GM23338 (cell line): ENCODE results near the gene CSF1R. TPM values are rescaled to one million over a fixed set of nuclear protein-coding genes. Genes with fewer than 3 reads are reported as not detected.

Experiments used
- ATAC-seq: fragments of 200-7000 bp; cut with Tn5 transposase; 3 replicates; pipeline ENCODE4 v1.9.1; 2020
- DNase-seq: peaks from one replicate; pipeline ENCODE4 v3.0.0-alpha.2; 2015; ENCODE audit warnings: low spot score
- H2AFZ ChIP-seq: fragments of 200-600 bp; sonication (generic); 2 replicates; pipeline ENCODE4 v1.8.0; 2016; ENCODE audit warnings: antibody characterized with exemption, mild to moderate bottlenecking, moderate library complexity
- H3F3A ChIP-seq: fragments of 200-600 bp; sonication (generic); replicated peaks from 2 replicates; pipeline ENCODE4 v1.8.0; 2017; ENCODE audit warnings: antibody characterized with exemption, mixed run types, low read depth
- H3K27ac ChIP-seq: fragments of 200-600 bp; sonication (generic); 2 replicates; pipeline ENCODE4 v1.6.1; 2016; ENCODE audit warnings: low read depth
- H3K27me3 ChIP-seq: fragments of 200-600 bp; sonication (generic); 2 replicates; pipeline ENCODE4 v1.8.0; 2016; ENCODE audit warnings: mild to moderate bottlenecking, mixed run types, moderate library complexity; ENCODE audit not compliant: insufficient read depth
- H3K36me3 ChIP-seq: fragments of 200-600 bp; sonication (generic); 2 replicates; pipeline ENCODE4 v1.8.0; 2016; ENCODE audit warnings: mild to moderate bottlenecking; ENCODE audit not compliant: insufficient read depth
- H3K4me1 ChIP-seq: fragments of 200-600 bp; sonication (generic); 2 replicates; pipeline ENCODE4 v1.8.0; 2016; ENCODE audit warnings: mild to moderate bottlenecking, moderate library complexity; ENCODE audit not compliant: insufficient read depth
- H3K4me2 ChIP-seq: fragments of 200-600 bp; sonication (generic); 2 replicates; pipeline ENCODE4 v1.7.1; 2017; ENCODE audit warnings: mixed run types
- H3K4me3 ChIP-seq: fragments of 200-600 bp; sonication (generic); 2 replicates; pipeline ENCODE4 v1.6.1; 2016; ENCODE audit warnings: mixed run types
- H3K79me2 ChIP-seq: fragments of 200-600 bp; sonication (generic); replicated peaks from 2 replicates; pipeline ENCODE4 v1.8.0; 2017; ENCODE audit warnings: mild to moderate bottlenecking; ENCODE audit not compliant: insufficient read depth
- H3K9me2 ChIP-seq: fragments of 200-600 bp; sonication (generic); 2 replicates; pipeline ENCODE4 v1.8.0; 2017; ENCODE audit not compliant: insufficient read depth
- H4K20me1 ChIP-seq: fragments of 200-600 bp; sonication (generic); replicated peaks from 2 replicates; pipeline ENCODE4 v1.8.0; 2017; ENCODE audit warnings: mild to moderate bottlenecking; ENCODE audit not compliant: insufficient read depth
- H3K27ac Mint-ChIP-seq: 2 replicates; pipeline ENCODE4 v1.8.0; 2020; ENCODE audit warnings: inconsistent platforms, mild to moderate bottlenecking, moderate library complexity, mixed read lengths
- H3K27me3 Mint-ChIP-seq: 3 replicates; pipeline ENCODE4 v1.8.0; 2022; ENCODE audit warnings: low read depth, mild to moderate bottlenecking, moderate library complexity, mixed read lengths, inconsistent platforms; ENCODE audit not compliant: insufficient read depth, poor library complexity
- H3K36me3 Mint-ChIP-seq: 3 replicates; pipeline ENCODE4 v1.8.0; 2021; ENCODE audit warnings: low read depth, mild to moderate bottlenecking, inconsistent platforms, moderate library complexity, mixed read lengths
- H3K4me1 Mint-ChIP-seq: 3 replicates; pipeline ENCODE4 v1.8.0; 2020; ENCODE audit warnings: mild to moderate bottlenecking, inconsistent platforms, mixed read lengths
- H3K4me3 Mint-ChIP-seq: 3 replicates; pipeline ENCODE4 v1.8.0; 2021; ENCODE audit warnings: moderate library complexity, mild to moderate bottlenecking, inconsistent platforms, mixed read lengths
- H3K9me3 Mint-ChIP-seq: 3 replicates; pipeline ENCODE4 v1.8.0; 2020; ENCODE audit warnings: moderate library complexity, mild to moderate bottlenecking, inconsistent platforms, mixed read lengths
- CREB1 ChIP-seq: fragments of 250-450 bp; sonication (Bioruptor Pico); IDR thresholded peaks from 2 replicates; pipeline ENCODE4 v1.5.0; 2020; ENCODE audit warnings: low read depth, mild to moderate bottlenecking, moderate library complexity
- ETS1 ChIP-seq: IDR thresholded peaks from 2 replicates; pipeline ENCODE4 v1.6.1; 2016; ENCODE audit warnings: antibody characterized with exemption
- EZH2 ChIP-seq: fragments of 200-600 bp; sonication (generic); IDR thresholded peaks from one replicate; pipeline ENCODE4 v1.8.0; 2017; ENCODE audit warnings: antibody characterized with exemption, mild to moderate bottlenecking, low read depth; ENCODE audit not compliant: unreplicated experiment
- EZH2phosphoT487 ChIP-seq: fragments of 200-600 bp; sonication (generic); IDR thresholded peaks from one replicate; pipeline ENCODE4 v1.8.1; 2018; ENCODE audit warnings: antibody characterized with exemption; ENCODE audit not compliant: unreplicated experiment
- JUNB ChIP-seq: IDR thresholded peaks from one replicate; pipeline ENCODE4 v1.6.1; 2016; ENCODE audit warnings: antibody characterized with exemption; ENCODE audit not compliant: unreplicated experiment
- ZNF114 ChIP-seq: fragments of 250-450 bp; sonication (Bioruptor Pico); IDR thresholded peaks from 2 replicates; pipeline ENCODE4 v1.5.0; 2020; ENCODE audit warnings: mild to moderate bottlenecking, moderate library complexity
- ZNF331 ChIP-seq: fragments of 250-450 bp; sonication (Bioruptor Pico); IDR thresholded peaks from 2 replicates; pipeline ENCODE4 v1.5.0; 2020; ENCODE audit warnings: low read depth, mild to moderate bottlenecking, moderate library complexity
- ZNF462 ChIP-seq: fragments of 250-450 bp; sonication (Bioruptor Pico); IDR thresholded peaks from 2 replicates; pipeline ENCODE4 v1.5.0; 2020; ENCODE audit warnings: mild to moderate bottlenecking, moderate library complexity
- polyA plus RNA-seq: library from polyadenylated mRNA; unstranded; fragments of >200 nt; fragmentation: Nextera tagmentation; extraction: Ambion mirVana; gene quantifications from 2 replicates; pipeline ENCODE4 v1.2.1, GENCODE V29; 2016
- total RNA-seq: library from RNA; depleted of rRNA; stranded (reverse); fragments of >200 nt; shearing (Covaris generic); gene quantifications from 2 replicates; pipeline ENCODE4 v1.2.3, GENCODE V29; 2014

Gene CSF1R
- total and polyA plus RNA-seq, 2 experiments from 2014 or later, result 0.21 TPM; not detected in 1

- TF ChIP-seq ZNF462 (CRISPR knock-in tag) (no peak), EZH2 (no peak)
Observed at GRCh38 chr5:150060471-150060870, 25.9 kb downstream of the CSF1R start (continued).

- no peak overlapping the region for H3K4me3 Mint-ChIP-seq
- no peak for ATAC-seq
- peaks cover 14% of the 10 kb centered on the region for H3K27me3 Mint-ChIP-seq
- Histone ChIP-seq H2AFZ (no peak overlapping the region), H3K4me2 (no peak overlapping the region), H3K79me2 (no peaks in the 10 kb centered on the region), H3F3A (no peaks in the 10 kb centered on the region), H3K27ac (no peak overlapping the region), H3K9me2 (no peaks in the 10 kb centered on the region), H3K27me3 (no peaks in the 10 kb centered on the region), H3K36me3 (no peaks in the 10 kb centered on the region), H4K20me1 (no peaks in the 10 kb centered on the region), H3K4me3 (no peak overlapping the region), H3K4me1 (peaks cover 8% of the 10 kb centered on the region; the same call in 1 of the 2 replicates)
- no peaks in the 10 kb centered on the region; the same call in 2 of the 3 replicates for H3K9me3 Mint-ChIP-seq
- H3K36me3 Mint-ChIP-seq, result peaks cover 4% of the 10 kb centered on the region; the same call in 2 of the 3 replicates
- no peak overlapping the region for H3K27ac Mint-ChIP-seq
- H3K4me1 Mint-ChIP-seq, result peaks cover 16% of the 10 kb centered on the region
- DNase-seq, result peak; percentile 13
- TF ChIP-seq ZNF114 (CRISPR knock-in tag) (no peak), JUNB (no peak), CREB1 (CRISPR knock-in tag) (no peak), ZNF462 (CRISPR knock-in tag) (no peak), EZH2phosphoT487 (no peak), ZNF331 (CRISPR knock-in tag) (no peak), ETS1 (no peak)
Observed at GRCh38 chr5:150059623-150060022, 26.7 kb downstream of the CSF1R start.
